ENCODE data around the gene ZNF311.

Gene ZNF311
- 0.39 to 0.52 (median 0.44) reads per million in 3 donors for total RNA-seq

- H3K4me1 ChIP-seq (ENCODE audit: control insufficient read depth, insufficient read depth, low read length, poor library complexity, severe bottlenecking) = no peaks in the 10 kb centered on the region
These were observed at the start of gene ZNF311 for GRCh38 chr6:29005183-29005885. ZNF311 (minus strand) TSS chr6:29005315; CDS start chr6:29003954, 1,361 bp downstream.

DNA sequence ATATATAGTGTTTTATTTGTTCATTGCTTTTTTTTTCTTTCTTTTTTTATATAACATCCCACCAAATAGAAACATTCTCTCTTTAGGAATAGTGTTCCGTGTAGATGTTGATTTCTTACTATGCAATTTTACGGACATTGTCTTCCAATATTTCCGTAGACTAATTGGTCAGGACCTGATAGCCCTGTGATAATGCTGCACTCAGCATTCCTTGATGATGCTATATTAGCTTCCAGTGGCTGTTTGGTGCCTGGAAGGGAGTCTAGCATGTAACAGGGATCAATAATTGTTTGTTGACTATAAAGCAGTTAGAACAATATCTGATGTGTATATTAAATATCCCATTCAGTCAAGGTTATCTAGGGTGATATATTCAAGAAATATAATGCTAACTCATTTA lies 46.6 kb upstream of the ZNF311 start:
- no peak for DNase-seq
- H3K27ac ChIP-seq (ENCODE audit: insufficient read depth, low read length, poor library complexity, severe bottlenecking) = no peak overlapping the region
- H3K4me1 ChIP-seq (ENCODE audit: control insufficient read depth, insufficient read depth, low read length, poor library complexity, severe bottlenecking) = no peaks in the 10 kb centered on the region
- no peaks in the 10 kb centered on the region for H3K9me3 ChIP-seq (ENCODE audit: control insufficient read depth, low read length)
- H3K27me3 ChIP-seq (replicated peaks; ENCODE audit: control insufficient read depth, insufficient read depth, low read length, poor library complexity, severe bottlenecking) = peaks cover 4% of the 10 kb centered on the region
- H3K4me3 ChIP-seq (ENCODE audit: insufficient read depth, low read depth, low read length, poor library complexity, severe bottlenecking) = no peak overlapping the region
- no peaks in the 10 kb centered on the region for H3K36me3 ChIP-seq (ENCODE audit: control insufficient read depth, insufficient read depth, low read length)

More at GRCh38 chr6:29005183-29005885, at the start of gene ZNF311:
- no peak within 1 kb of the TSS for H3K27ac ChIP-seq (ENCODE audit: insufficient read depth, low read length, poor library complexity, severe bottlenecking)
- H3K36me3 ChIP-seq (ENCODE audit: control insufficient read depth, insufficient read depth, low read length) = no peaks in the 10 kb centered on the region
- no peak for DNase-seq
- H3K4me3 ChIP-seq (ENCODE audit: insufficient read depth, low read depth, low read length, poor library complexity, severe bottlenecking) = peak within 1 kb of the TSS; percentile 51
- H3K27me3 ChIP-seq (replicated peaks; ENCODE audit: control insufficient read depth, insufficient read depth, low read length, poor library complexity, severe bottlenecking) = no peaks in the 10 kb centered on the region
- no peaks in the 10 kb centered on the region for H3K9me3 ChIP-seq (ENCODE audit: control insufficient read depth, low read length)

GRCh38 chr6:29045075-29045474 lies 40.0 kb upstream of the ZNF311 start, which contains the start of gene OR2W1:
OR2W1 (minus strand) TSS chr6:29045175; CDS start chr6:29045175, 0 bp downstream.
- Histone ChIP-seq H3K27me3 (replicated peaks; ENCODE audit: control insufficient read depth, insufficient read depth, low read length, poor library complexity, severe bottlenecking) (peaks cover 6% of the 10 kb centered on the region), H3K4me3 (ENCODE audit: insufficient read depth, low read depth, low read length, poor library complexity, severe bottlenecking) (no peak within 1 kb of the TSS), H3K4me1 (ENCODE audit: control insufficient read depth, insufficient read depth, low read length, poor library complexity, severe bottlenecking) (no peaks in the 10 kb centered on the region), H3K36me3 (ENCODE audit: control insufficient read depth, insufficient read depth, low read length) (no peaks in the 10 kb centered on the region), H3K27ac (ENCODE audit: insufficient read depth, low read length, poor library complexity, severe bottlenecking) (no peak within 1 kb of the TSS), H3K9me3 (ENCODE audit: control insufficient read depth, low read length) (no peaks in the 10 kb centered on the region)
- no peak for DNase-seq

DNA sequence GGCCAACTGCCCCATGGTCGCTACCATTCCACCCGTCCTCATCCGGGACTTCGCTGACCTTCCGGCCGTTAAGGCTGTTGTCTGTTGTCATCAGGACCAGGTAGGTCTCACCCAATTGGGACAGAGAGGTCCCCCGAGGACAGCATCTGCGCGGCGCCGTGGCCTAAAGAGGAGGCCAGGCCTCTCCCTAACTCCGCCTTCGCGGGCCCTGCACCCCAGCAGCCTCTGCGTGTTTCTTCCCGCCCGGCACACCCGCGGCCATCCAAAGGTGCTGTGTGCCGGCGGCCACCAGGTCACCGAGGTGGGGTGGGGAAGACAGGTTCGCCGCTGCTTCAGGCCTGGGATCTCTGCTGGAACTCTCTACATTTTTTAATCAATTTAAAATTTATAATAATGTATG lies 30.8 kb upstream of the ZNF311 start:
- no peaks in the 10 kb centered on the region for H3K36me3 ChIP-seq (ENCODE audit: control insufficient read depth, insufficient read depth, low read length)
- H3K27ac ChIP-seq (ENCODE audit: insufficient read depth, low read length, poor library complexity, severe bottlenecking) = no peak overlapping the region
- H3K4me3 ChIP-seq (ENCODE audit: insufficient read depth, low read depth, low read length, poor library complexity, severe bottlenecking) = no peak overlapping the region
- H3K9me3 ChIP-seq (ENCODE audit: control insufficient read depth, low read length) = no peaks in the 10 kb centered on the region
- no peaks in the 10 kb centered on the region for H3K4me1 ChIP-seq (ENCODE audit: control insufficient read depth, insufficient read depth, low read length, poor library complexity, severe bottlenecking)
- H3K27me3 ChIP-seq (replicated peaks; ENCODE audit: control insufficient read depth, insufficient read depth, low read length, poor library complexity, severe bottlenecking) = no peaks in the 10 kb centered on the region
- no peak for DNase-seq

- Histone ChIP-seq H3K4me3 (ENCODE audit: insufficient read depth, low read depth, low read length, poor library complexity, severe bottlenecking) (no peak overlapping the region), H3K27me3 (replicated peaks; ENCODE audit: control insufficient read depth, insufficient read depth, low read length, poor library complexity, severe bottlenecking) (no peaks in the 10 kb centered on the region), H3K4me1 (ENCODE audit: control insufficient read depth, insufficient read depth, low read length, poor library complexity, severe bottlenecking) (no peaks in the 10 kb centered on the region), H3K9me3 (ENCODE audit: control insufficient read depth, low read length) (no peaks in the 10 kb centered on the region), H3K36me3 (ENCODE audit: control insufficient read depth, insufficient read depth, low read length) (no peaks in the 10 kb centered on the region), H3K27ac (ENCODE audit: insufficient read depth, low read length, poor library complexity, severe bottlenecking) (no peak overlapping the region)
- no peak for DNase-seq
These were observed 23.7 kb upstream of the ZNF311 start for GRCh38 chr6:29028821-29029220.

GRCh38 chr6:29025927-29026585 lies 20.9 kb upstream of the ZNF311 start:
- H3K27me3 ChIP-seq (replicated peaks; ENCODE audit: control insufficient read depth, insufficient read depth, low read length, poor library complexity, severe bottlenecking) = no peaks in the 10 kb centered on the region

GRCh38 chr6:29021434-29021833 lies 16.3 kb upstream of the ZNF311 start:
- H3K27me3 ChIP-seq (replicated peaks; ENCODE audit: control insufficient read depth, insufficient read depth, low read length, poor library complexity, severe bottlenecking) = no peaks in the 10 kb centered on the region
- H3K27ac ChIP-seq (ENCODE audit: insufficient read depth, low read length, poor library complexity, severe bottlenecking) = no peak overlapping the region
- peaks cover 3% of the 10 kb centered on the region for H3K4me1 ChIP-seq (ENCODE audit: control insufficient read depth, insufficient read depth, low read length, poor library complexity, severe bottlenecking)
- H3K36me3 ChIP-seq (ENCODE audit: control insufficient read depth, insufficient read depth, low read length) = no peaks in the 10 kb centered on the region
- no peak overlapping the region for H3K4me3 ChIP-seq (ENCODE audit: insufficient read depth, low read depth, low read length, poor library complexity, severe bottlenecking)
- H3K9me3 ChIP-seq (ENCODE audit: control insufficient read depth, low read length) = no peaks in the 10 kb centered on the region
- no peak for DNase-seq

More at GRCh38 chr6:29025927-29026585, 20.9 kb upstream of the ZNF311 start:
- H3K4me1 ChIP-seq (ENCODE audit: control insufficient read depth, insufficient read depth, low read length, poor library complexity, severe bottlenecking) = no peaks in the 10 kb centered on the region
- H3K27ac ChIP-seq (ENCODE audit: insufficient read depth, low read length, poor library complexity, severe bottlenecking) = no peak overlapping the region
- H3K9me3 ChIP-seq (ENCODE audit: control insufficient read depth, low read length) = no peaks in the 10 kb centered on the region
- H3K4me3 ChIP-seq (ENCODE audit: insufficient read depth, low read depth, low read length, poor library complexity, severe bottlenecking) = no peak overlapping the region
- DNase-seq = no peak
- H3K36me3 ChIP-seq (ENCODE audit: control insufficient read depth, insufficient read depth, low read length) = no peaks in the 10 kb centered on the region

DNA sequence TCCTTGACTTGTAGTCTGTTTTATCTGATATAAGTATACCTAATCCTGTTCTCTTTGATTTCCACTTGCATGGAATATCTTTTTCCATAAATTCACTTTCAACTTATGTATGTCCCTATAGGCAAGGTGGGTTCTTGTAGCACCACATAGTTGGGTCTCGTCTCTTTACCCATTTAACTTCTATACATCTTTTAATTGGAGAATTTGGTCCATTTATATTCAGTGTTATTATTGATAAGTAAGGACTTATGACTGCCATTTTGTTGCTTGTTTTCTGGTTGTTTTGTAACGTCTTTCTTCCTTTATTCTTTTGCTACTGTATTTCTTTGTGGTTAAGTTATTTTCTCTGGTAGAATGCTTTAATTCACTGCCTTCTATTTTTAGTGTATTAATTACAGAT lies 14.5 kb upstream of the ZNF311 start:
- peaks cover 6% of the 10 kb centered on the region for H3K4me1 ChIP-seq (ENCODE audit: control insufficient read depth, insufficient read depth, low read length, poor library complexity, severe bottlenecking)
- no peaks in the 10 kb centered on the region for H3K36me3 ChIP-seq (ENCODE audit: control insufficient read depth, insufficient read depth, low read length)
- no peaks in the 10 kb centered on the region for H3K9me3 ChIP-seq (ENCODE audit: control insufficient read depth, low read length)
- H3K27ac ChIP-seq (ENCODE audit: insufficient read depth, low read length, poor library complexity, severe bottlenecking) = no peak overlapping the region
- H3K27me3 ChIP-seq (replicated peaks; ENCODE audit: control insufficient read depth, insufficient read depth, low read length, poor library complexity, severe bottlenecking) = no peaks in the 10 kb centered on the region
- no peak overlapping the region for H3K4me3 ChIP-seq (ENCODE audit: insufficient read depth, low read depth, low read length, poor library complexity, severe bottlenecking)
- no peak for DNase-seq

DNA sequence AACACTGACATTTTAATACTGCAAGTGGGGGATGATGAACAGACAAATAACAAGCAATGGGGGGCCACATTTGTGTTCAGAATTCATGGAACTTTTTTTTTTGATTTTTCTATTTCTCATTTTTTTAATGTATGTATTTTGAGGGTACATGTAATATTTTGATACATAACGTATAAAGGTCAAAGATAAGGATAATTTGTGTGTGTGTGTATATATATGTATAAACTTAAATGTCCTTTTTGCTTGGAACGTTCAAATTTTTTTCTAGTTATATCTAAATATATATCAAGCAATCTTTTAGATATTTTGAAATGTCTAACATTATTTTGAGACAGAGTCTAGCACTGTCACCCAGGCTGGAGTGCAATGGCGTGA lies 12.3 kb upstream of the ZNF311 start:
- H3K4me1 ChIP-seq (ENCODE audit: control insufficient read depth, insufficient read depth, low read length, poor library complexity, severe bottlenecking) = peaks cover 6% of the 10 kb centered on the region
- H3K27me3 ChIP-seq (replicated peaks; ENCODE audit: control insufficient read depth, insufficient read depth, low read length, poor library complexity, severe bottlenecking) = no peaks in the 10 kb centered on the region
- DNase-seq = no peak
- H3K4me3 ChIP-seq (ENCODE audit: insufficient read depth, low read depth, low read length, poor library complexity, severe bottlenecking) = no peak overlapping the region
- no peaks in the 10 kb centered on the region for H3K9me3 ChIP-seq (ENCODE audit: control insufficient read depth, low read length)
- H3K36me3 ChIP-seq (ENCODE audit: control insufficient read depth, insufficient read depth, low read length) = no peaks in the 10 kb centered on the region
- no peak overlapping the region for H3K27ac ChIP-seq (ENCODE audit: insufficient read depth, low read length, poor library complexity, severe bottlenecking)

Data from effector memory CD4-positive, alpha-beta T cell (primary cell).